Neuronal stem cell (in vitro differentiated cells): Measurements from ENCODE around the gene GALNT15.

ENCODE experiments used
- DNase-seq: peaks from one replicate; pipeline ENCODE4 v3.0.0-alpha.2; 2013; ENCODE audit warnings: low spot score
- H2AFZ ChIP-seq: one replicate; pipeline ENCODE4 v1.6.1; 2013; ENCODE audit warnings: mild to moderate bottlenecking, low read length, inconsistent platforms
- H2AK5ac ChIP-seq: 2 replicates; pipeline ENCODE4 v1.6.1; 2013; ENCODE audit warnings: low read depth, mild to moderate bottlenecking, inconsistent platforms, low read length, moderate library complexity, mixed read lengths
- H2BK120ac ChIP-seq: 2 replicates; pipeline ENCODE4 v1.6.1; 2013; ENCODE audit warnings: low read depth, mild to moderate bottlenecking, inconsistent platforms, low read length, moderate library complexity, mixed read lengths
- H2BK12ac ChIP-seq: one replicate; pipeline ENCODE4 v1.6.1; 2013; ENCODE audit warnings: low read length, inconsistent platforms
- H2BK15ac ChIP-seq: 2 replicates; pipeline ENCODE4 v1.6.1; 2013; ENCODE audit warnings: mild to moderate bottlenecking, low read length, inconsistent platforms, mixed read lengths
- H2BK5ac ChIP-seq: one replicate; pipeline ENCODE4 v1.6.1; 2013; ENCODE audit warnings: inconsistent platforms, mild to moderate bottlenecking, low read length, moderate library complexity
- H3K14ac ChIP-seq: one replicate; pipeline ENCODE4 v1.6.1; 2013; ENCODE audit warnings: low read length, inconsistent platforms
- H3K18ac ChIP-seq: 2 replicates; pipeline ENCODE4 v1.6.1; 2013; ENCODE audit warnings: low read length, inconsistent platforms
- H3K23ac ChIP-seq: 2 replicates; pipeline ENCODE4 v1.6.1; 2013; ENCODE audit warnings: low read depth, mild to moderate bottlenecking, mixed read lengths, low read length, inconsistent platforms; ENCODE audit not compliant: poor library complexity
- H3K27ac ChIP-seq: replicated peaks from 3 replicates; pipeline ENCODE4 v1.5.1; 2013; ENCODE audit warnings: low read length, inconsistent platforms
- H3K27me3 ChIP-seq, 3 experiments: 2 replicates each; pipeline ENCODE4 v1.6.1; 2013; ENCODE audit warnings: low read length in 3 of 3, mild to moderate bottlenecking in 2 of 3, inconsistent platforms in 1 of 3, low read depth in 1 of 3, mixed read lengths in 1 of 3, moderate library complexity in 1 of 3; ENCODE audit not compliant: control insufficient read depth in 3 of 3, insufficient read depth in 3 of 3
- H3K36me3 ChIP-seq, 2 donors: replicated peaks in 1 of 2; 2 replicates each; pipeline ENCODE4 v1.6.1; 2013; ENCODE audit warnings: low read length in 2 of 2; ENCODE audit not compliant: control insufficient read depth in 2 of 2, insufficient read depth in 2 of 2
- H3K4ac ChIP-seq: 2 replicates; pipeline ENCODE4 v1.6.1; 2013; ENCODE audit warnings: inconsistent platforms, mild to moderate bottlenecking, low read length, moderate library complexity
- H3K4me1 ChIP-seq, 2 donors: 1 replicate in 1 of 2; 2 replicates in 1 of 2; pipeline ENCODE4 v1.6.1; 2013; ENCODE audit warnings: low read length in 2 of 2, low read depth in 1 of 2; ENCODE audit not compliant: control insufficient read depth in 2 of 2, insufficient read depth in 1 of 2
- H3K4me2 ChIP-seq: one replicate; pipeline ENCODE4 v1.6.1; 2013; ENCODE audit warnings: mild to moderate bottlenecking, low read length, inconsistent platforms; ENCODE audit not compliant: insufficient read depth, poor library complexity, severe bottlenecking
- H3K4me3 ChIP-seq, 2 donors: 2 replicates each; pipeline ENCODE4 v1.5.1; 2013; ENCODE audit warnings: low read length in 2 of 2, mild to moderate bottlenecking in 2 of 2, inconsistent platforms in 1 of 2, moderate library complexity in 1 of 2
- H3K79me1 ChIP-seq: one replicate; pipeline ENCODE4 v1.6.1; 2013; ENCODE audit warnings: low read depth, mild to moderate bottlenecking, inconsistent platforms, low read length, moderate library complexity
- H3K9ac ChIP-seq: one replicate; pipeline ENCODE4 v1.6.1; 2013; ENCODE audit warnings: mild to moderate bottlenecking, low read depth, low read length, inconsistent platforms; ENCODE audit not compliant: poor library complexity
- H3K9me3 ChIP-seq, 2 donors: replicated peaks in 1 of 2; 2 replicates each; pipeline versions ENCODE3 to v1.6.1; 2013; ENCODE audit warnings: low read length in 2 of 2, mild to moderate bottlenecking in 2 of 2, inconsistent platforms in 1 of 2, low read depth in 1 of 2, mixed read lengths in 1 of 2, moderate library complexity in 1 of 2; ENCODE audit not compliant: control insufficient read depth in 2 of 2, insufficient read depth in 1 of 2
- H4K8ac ChIP-seq: one replicate; pipeline ENCODE4 v1.6.1; 2013; ENCODE audit warnings: low read depth, mild to moderate bottlenecking, inconsistent platforms, low read length, moderate library complexity
- H4K91ac ChIP-seq: one replicate; pipeline ENCODE4 v1.6.1; 2013; ENCODE audit warnings: low read length, low read depth, mild to moderate bottlenecking, inconsistent platforms; ENCODE audit not compliant: poor library complexity
- WGBS, 2 donors: extraction: QIAGEN DNeasy Blood & Tissue Kit; methylation state at CpG; one replicate each; pipeline ENCODE4 v1.1.7; 2013; ENCODE audit warnings: missing lambda C conversion rate in 2 of 2, mixed read lengths in 1 of 2; ENCODE audit not compliant: insufficient read length in 2 of 2, insufficient replicate concordance in 1 of 2; ENCODE audit errors: extremely low coverage in 2 of 2; 5-methylcytosine and 5-hydroxymethylcytosine counted together

GALNT15 gene

GRCh38 chr3:16151109-16151508, 23.4 kb upstream of the GALNT15 start:
- no peaks in the 10 kb centered on the region for H3K4me1 ChIP-seq
- H3K27ac ChIP-seq = no peak overlapping the region
- WGBS, 2 donors = no CpG with 5 or more reads among the region's 4 CpGs
- H3K18ac ChIP-seq = no peak overlapping the region
- H3K79me1 ChIP-seq = no peaks in the 10 kb centered on the region
- H2AK5ac ChIP-seq = no peak overlapping the region
- no peak overlapping the region for H2BK5ac ChIP-seq
- H3K4ac ChIP-seq = no peak overlapping the region
- H3K36me3 ChIP-seq = no peaks in the 10 kb centered on the region
- no peaks in the 10 kb centered on the region for H3K27me3 ChIP-seq
- no peak overlapping the region for H4K8ac ChIP-seq
- DNase-seq = no peak
- no peak overlapping the region for H3K23ac ChIP-seq
- no peak overlapping the region for H2BK12ac ChIP-seq
- H2AFZ ChIP-seq = no peak overlapping the region
- H3K4me3 ChIP-seq = no peak overlapping the region
- no peak overlapping the region for H3K9ac ChIP-seq
- H4K91ac ChIP-seq = no peak overlapping the region
- no peak overlapping the region for H2BK120ac ChIP-seq
- H3K9me3 ChIP-seq = peaks cover 0 to 2% of the 10 kb centered on the region in 2 donors
- no peak overlapping the region for H2BK15ac ChIP-seq
- no peak overlapping the region for H3K4me2 ChIP-seq
- no peak overlapping the region for H3K14ac ChIP-seq

GRCh38 chr3:16168211-16168610, 6.3 kb upstream of the GALNT15 start:
- Histone ChIP-seq H2BK15ac (no peak overlapping the region), H4K8ac (no peak overlapping the region), H3K36me3 (no peaks in the 10 kb centered on the region), H3K18ac (no peak overlapping the region), H3K9ac (no peak overlapping the region), H3K14ac (no peak overlapping the region), H3K4me3 (no peak overlapping the region), H2BK120ac (no peak overlapping the region), H3K9me3 (peaks cover 0 to 2% of the 10 kb centered on the region in 2 donors), H2BK12ac (no peak overlapping the region), H3K23ac (no peak overlapping the region), H3K27me3 (no peaks in the 10 kb centered on the region), H3K4ac (no peak overlapping the region), H2BK5ac (no peak overlapping the region), H3K27ac (no peak overlapping the region), H3K79me1 (no peaks in the 10 kb centered on the region), H4K91ac (no peak overlapping the region), H3K4me2 (no peak overlapping the region), H2AK5ac (no peak overlapping the region), H3K4me1 (no peaks in the 10 kb centered on the region), H2AFZ (no peak overlapping the region)
- WGBS, 2 donors = no CpG with 5 or more reads among the region's 6 CpGs
- no peak for DNase-seq

GRCh38 chr3:16171009-16171408, 3.5 kb upstream of the GALNT15 start:
- no peak overlapping the region for H3K4me2 ChIP-seq
- H3K36me3 ChIP-seq = no peaks in the 10 kb centered on the region
- no peak overlapping the region for H3K18ac ChIP-seq
- H4K8ac ChIP-seq = no peak overlapping the region
- H2BK120ac ChIP-seq = no peak overlapping the region
- no peak overlapping the region for H2AK5ac ChIP-seq
- no peaks in the 10 kb centered on the region for H3K79me1 ChIP-seq
- no peak overlapping the region for H2BK12ac ChIP-seq
- no peak overlapping the region for H3K27ac ChIP-seq
- H4K91ac ChIP-seq = no peak overlapping the region
- H3K9me3 ChIP-seq = peaks cover 0 to 2% of the 10 kb centered on the region in 2 donors
- H3K4me1 ChIP-seq = peaks cover 0 to 2% of the 10 kb centered on the region in 2 donors
- H2BK15ac ChIP-seq = no peak overlapping the region
- no peak for DNase-seq
- H2AFZ ChIP-seq = no peak overlapping the region
- no peak overlapping the region for H3K4ac ChIP-seq
- H3K9ac ChIP-seq = no peak overlapping the region
- no CpG with 5 or more reads among the region's 2 CpGs for whole genome bisulfite sequencing, 2 donors
- peaks cover 0 to 22% (median 0%) of the 10 kb centered on the region in 3 experiments for H3K27me3 ChIP-seq
- H3K23ac ChIP-seq = no peak overlapping the region
- no peak overlapping the region for H3K4me3 ChIP-seq
- H2BK5ac ChIP-seq = no peak overlapping the region
- no peak overlapping the region for H3K14ac ChIP-seq

- H2BK15ac ChIP-seq = no peak overlapping the region
- H2BK12ac ChIP-seq = no peak overlapping the region
- H3K14ac ChIP-seq = no peak overlapping the region
- H2AFZ ChIP-seq = no peak overlapping the region
- H3K9ac ChIP-seq = no peak overlapping the region
- no peak overlapping the region for H3K23ac ChIP-seq
- no peak overlapping the region for H2AK5ac ChIP-seq
- no peak overlapping the region for H3K4me3 ChIP-seq
- H3K36me3 ChIP-seq = no peaks in the 10 kb centered on the region
- H2BK5ac ChIP-seq = no peak overlapping the region
- peaks cover 0 to 2% of the 10 kb centered on the region in 2 donors for H3K4me1 ChIP-seq
- H4K8ac ChIP-seq = no peak overlapping the region
- DNase-seq = no peak
- WGBS, 2 donors = no CpG with 5 or more reads among the region's 1 CpG
- H3K18ac ChIP-seq = no peak overlapping the region
- H3K4ac ChIP-seq = no peak overlapping the region
- H3K27me3 ChIP-seq = peaks cover 0 to 30% (median 0%) of the 10 kb centered on the region in 3 experiments
- H2BK120ac ChIP-seq = no peak overlapping the region
- H3K79me1 ChIP-seq = no peaks in the 10 kb centered on the region
- H3K4me2 ChIP-seq = no peak overlapping the region
- peaks cover 0 to 2% of the 10 kb centered on the region in 2 donors for H3K9me3 ChIP-seq
- H4K91ac ChIP-seq = no peak overlapping the region
- no peak overlapping the region for H3K27ac ChIP-seq
Observed at GRCh38 chr3:16171825-16172224, 2.7 kb upstream of the GALNT15 start.
